GM19438 (cell line): ENCODE results near the gene ITGAE.

Experiments
- ATAC-seq: cut with Tn5 transposase; IDR thresholded peaks from one replicate; pipeline ENCODE4 v1.9.1; 2021; ENCODE audit warnings: low read depth; ENCODE audit not compliant: unreplicated experiment

The ITGAE gene

DNA sequence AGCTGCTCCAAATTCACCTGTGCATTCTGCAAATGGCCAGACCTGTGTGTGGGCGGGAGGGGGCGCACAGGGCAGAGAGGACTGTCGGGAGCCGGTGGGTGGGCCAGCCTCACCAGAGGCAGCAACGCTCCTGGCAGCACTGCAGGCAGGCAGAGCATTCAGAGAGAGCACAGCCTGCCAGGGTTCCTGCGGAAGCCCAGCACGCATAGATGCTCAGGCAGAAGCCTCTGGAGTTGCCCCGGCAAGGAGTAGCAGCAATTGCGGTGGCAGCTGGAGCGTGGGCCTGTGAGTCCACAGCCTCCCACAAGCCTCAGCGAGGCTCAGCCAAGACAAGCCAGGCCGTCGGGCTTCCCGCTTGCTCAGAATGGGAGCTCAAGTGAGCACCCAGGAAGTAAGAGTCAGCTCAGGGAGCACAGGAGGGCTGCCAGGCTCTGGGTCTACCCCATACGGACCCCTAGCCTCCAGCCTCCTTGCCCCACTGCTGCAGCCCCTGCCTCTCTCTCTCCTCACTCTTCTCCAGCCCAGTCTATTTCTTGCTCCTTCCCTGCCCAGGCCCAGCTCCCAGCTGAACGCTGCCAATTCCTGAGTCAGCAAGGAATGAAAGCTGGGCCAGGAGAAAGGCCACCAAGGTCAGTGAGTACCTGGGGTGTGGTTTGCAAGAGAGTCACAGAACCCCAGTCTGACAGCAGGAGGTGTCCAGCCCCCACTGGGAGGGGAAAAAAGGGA lies 122.7 kb downstream of the ITGAE start:
- ATAC-seq = no peak

GRCh38 chr17:3675886-3676285 lies 125.1 kb downstream of the ITGAE start:
- no peak for ATAC-seq

DNA sequence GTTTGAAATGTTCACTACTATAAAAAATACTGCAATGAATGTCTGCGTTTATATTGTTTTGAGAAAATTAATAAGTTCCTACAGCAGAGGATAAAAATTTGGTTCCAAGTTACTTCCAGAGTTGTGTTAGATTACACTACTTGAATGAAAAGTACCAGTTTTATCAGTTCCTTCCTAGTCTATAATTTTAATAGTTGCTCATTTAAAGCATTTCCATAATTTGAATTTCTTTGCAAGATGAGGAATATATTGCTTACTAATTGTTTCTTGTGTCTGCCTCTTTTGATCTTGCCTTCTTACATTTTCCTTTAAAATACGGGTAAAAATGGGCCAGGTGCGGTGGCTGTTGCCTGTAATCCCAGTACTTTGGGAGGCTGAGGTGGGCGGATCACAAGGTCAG lies 128.4 kb downstream of the ITGAE start:
- no peak for ATAC-seq

GRCh38 chr17:3669548-3669947 lies 131.4 kb downstream of the ITGAE start:
- ATAC-seq = no peak

DNA sequence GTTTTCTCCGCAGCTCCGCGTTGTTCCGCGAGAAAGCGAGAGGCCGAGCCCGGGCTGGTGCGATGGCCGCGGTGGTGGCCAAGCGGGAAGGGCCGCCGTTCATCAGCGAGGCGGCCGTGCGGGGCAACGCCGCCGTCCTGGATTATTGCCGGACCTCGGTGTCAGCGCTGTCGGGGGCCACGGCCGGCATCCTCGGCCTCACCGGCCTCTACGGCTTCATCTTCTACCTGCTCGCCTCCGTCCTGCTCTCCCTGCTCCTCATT lies 132.0 kb downstream of the ITGAE start:
- peak; percentile 6 for ATAC-seq

- peak; percentile 77 for ATAC-seq
Measured at GRCh38 chr17:3668279-3669084, 132.5 kb downstream of the ITGAE start, which contains the start of the genes EMC6 and TAX1BP3. Gene EMC6, plus strand, starts transcription at chr17:3668812. Its CDS starts 335 bp downstream, at chr17:3669147. Gene TAX1BP3, minus strand, starts transcription at chr17:3668578. Its CDS starts 52 bp downstream, at chr17:3668526.

DNA sequence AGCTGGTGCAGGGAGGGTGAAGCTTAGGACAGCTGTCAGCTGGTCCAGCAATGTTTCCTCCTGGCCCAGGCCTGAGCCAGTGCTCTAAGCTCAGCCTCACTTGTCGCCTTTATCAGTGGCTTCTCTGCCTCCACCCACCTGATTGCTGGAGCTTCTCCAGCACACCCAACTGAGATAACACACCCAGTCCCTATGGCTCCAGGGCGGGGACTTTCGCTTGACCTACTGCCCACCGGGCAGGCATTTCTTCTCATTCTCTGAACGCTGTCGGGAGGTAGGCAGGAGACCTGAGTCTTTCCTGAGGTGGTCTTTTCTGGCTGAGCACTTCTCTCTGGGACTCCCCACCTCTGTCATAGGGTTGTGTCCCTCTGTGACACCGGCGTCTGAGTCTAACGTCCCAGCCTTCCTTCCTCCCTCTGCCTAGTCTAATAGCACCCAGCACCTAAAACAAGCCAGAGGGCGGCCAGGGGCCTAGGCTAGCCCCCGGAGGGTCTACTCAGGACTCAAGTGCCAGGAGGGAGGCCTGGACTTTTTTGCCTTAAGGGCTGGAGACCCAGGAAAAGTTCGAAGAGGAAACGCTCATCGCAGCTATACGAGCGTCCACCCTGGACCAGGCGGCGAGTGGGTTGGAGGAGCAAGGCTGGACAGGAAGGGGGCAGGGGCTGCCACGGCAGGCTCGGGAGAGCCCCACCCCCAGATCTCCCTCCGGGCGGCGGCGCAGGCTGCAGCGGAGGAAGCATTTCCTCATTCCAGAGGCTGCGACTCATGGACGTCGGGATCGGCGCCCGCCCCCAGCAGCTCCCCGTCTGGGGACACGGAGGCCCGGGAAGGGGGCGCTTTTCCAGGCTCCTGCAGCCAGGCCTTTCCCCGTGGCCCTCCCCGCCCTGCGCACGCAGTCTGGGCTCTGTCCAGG lies 133.4 kb downstream of the ITGAE start:
- peak; percentile 18 for ATAC-seq

GRCh38 chr17:3666516-3666915 lies 134.5 kb downstream of the ITGAE start:
- ATAC-seq = no peak

DNA sequence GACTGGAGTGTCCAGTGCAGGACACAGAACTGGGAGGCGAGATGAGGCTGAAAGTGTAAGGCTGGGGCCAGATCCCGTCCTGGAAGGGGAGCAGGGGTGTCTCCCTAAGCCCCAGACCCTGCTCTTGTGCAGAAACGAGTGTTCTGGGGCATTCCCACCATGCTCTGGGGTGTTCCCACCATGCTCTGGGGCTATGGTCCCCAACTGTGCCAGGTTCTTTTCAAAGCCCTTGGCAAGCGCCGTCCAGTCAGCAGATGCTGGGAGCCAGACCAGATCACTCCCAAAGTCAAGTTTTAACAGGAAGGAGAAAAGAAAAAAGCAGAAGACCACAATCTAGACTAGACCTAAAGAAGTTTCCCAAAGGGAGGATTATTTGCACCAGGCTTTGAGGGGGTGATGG lies 135.2 kb downstream of the ITGAE start:
- ATAC-seq = no peak
